WTC11 (cell line): ENCODE data around the gene NGB. TPM values are rescaled to one million over a fixed set of nuclear protein-coding genes. Genes with fewer than 3 reads are reported as not detected.

Source experiments
- ATAC-seq: fragments of 200-7000 bp; cut with Tn5 transposase; 2 replicates; pipeline ENCODE4 v1.10.0; 2021; ENCODE audit warnings: mild to moderate bottlenecking, moderate library complexity
- CTCF ChIA-PET: fragments of 300-600 bp; sonication (Branson Sonifier 250); formaldehyde crosslinking; loops from one replicate; lab custom pipeline; 2021; ENCODE audit warnings: antibody characterized with exemption; lab: Charles Lee
- POLR2A ChIA-PET: fragments of 350-600 bp; sonication (Branson Sonifier 250); formaldehyde crosslinking; loops from one replicate; lab custom pipeline; 2021; ENCODE audit warnings: antibody characterized with exemption; lab: Charles Lee
- DNase-seq: peaks from one replicate; pipeline ENCODE4 v3.0.0; 2021; ENCODE audit warnings: low spot score
- H3K27ac Mint-ChIP-seq: 2 replicates; pipeline ENCODE4 v1.8.0; 2021; ENCODE audit warnings: mixed read lengths
- H3K27me3 Mint-ChIP-seq: 2 replicates; pipeline ENCODE4 v1.8.0; 2021; ENCODE audit warnings: low read depth, mild to moderate bottlenecking, moderate library complexity, mixed read lengths
- H3K36me3 Mint-ChIP-seq: 2 replicates; pipeline ENCODE4 v1.8.0; 2021; ENCODE audit warnings: mixed read lengths
- H3K4me1 Mint-ChIP-seq: 2 replicates; pipeline ENCODE4 v1.8.0; 2022; ENCODE audit warnings: mixed read lengths
- H3K4me3 Mint-ChIP-seq: 2 replicates; pipeline ENCODE4 v1.8.0; 2021; ENCODE audit warnings: mild to moderate bottlenecking, moderate library complexity, mixed read lengths
- H3K9me3 Mint-ChIP-seq: 2 replicates; pipeline ENCODE4 v1.8.0; 2021; ENCODE audit warnings: mixed read lengths
- AFF4 ChIP-seq: sonication (generic); formaldehyde crosslinking; IDR thresholded peaks from 2 replicates; pipeline ENCODE4 v1.8.1; 2023; ENCODE audit warnings: mild to moderate bottlenecking, missing genetic modification reagents, borderline replicate concordance
- AR ChIP-seq: fragments of 250-450 bp; sonication (Bioruptor Pico); IDR thresholded peaks from 2 replicates; pipeline ENCODE4 v1.9.0; 2021; ENCODE audit warnings: mild to moderate bottlenecking
- ATF3 ChIP-seq: sonication (generic); formaldehyde crosslinking; conservative IDR thresholded peaks from 2 replicates; pipeline ENCODE4 v1.8.1; 2022; ENCODE audit warnings: mild to moderate bottlenecking, missing genetic modification reagents
- ESRRA ChIP-seq: sonication (generic); formaldehyde crosslinking; IDR thresholded peaks from 2 replicates; pipeline ENCODE4 v1.8.1; 2022; ENCODE audit warnings: mild to moderate bottlenecking, missing genetic modification reagents, borderline replicate concordance
- FOXJ3 ChIP-seq: sonication (generic); formaldehyde crosslinking; IDR thresholded peaks from 2 replicates; pipeline ENCODE4 v1.9.0; 2021; ENCODE audit warnings: missing genetic modification reagents, mild to moderate bottlenecking, borderline replicate concordance
- HMGXB4 ChIP-seq: sonication (generic); formaldehyde crosslinking; IDR thresholded peaks from 2 replicates; pipeline ENCODE4 v1.8.1; 2023; ENCODE audit warnings: mild to moderate bottlenecking, moderate library complexity, missing genetic modification reagents
- JUN ChIP-seq: sonication (generic); formaldehyde crosslinking; IDR thresholded peaks from 2 replicates; pipeline ENCODE4 v1.8.0; 2023; ENCODE audit warnings: mild to moderate bottlenecking, missing genetic modification reagents
- MXD4 ChIP-seq: fragments of 250-450 bp; sonication (Bioruptor Pico); IDR thresholded peaks from 2 replicates; pipeline ENCODE4 v1.8.0; 2021; ENCODE audit warnings: mild to moderate bottlenecking, moderate library complexity, borderline replicate concordance
- MYBL2 ChIP-seq: sonication (generic); formaldehyde crosslinking; IDR thresholded peaks from 2 replicates; pipeline ENCODE4 v1.8.1; 2023; ENCODE audit warnings: mild to moderate bottlenecking, moderate library complexity, missing genetic modification reagents
- NFE2L1 ChIP-seq: sonication (generic); formaldehyde crosslinking; IDR thresholded peaks from 2 replicates; pipeline ENCODE4 v1.8.1; 2023; ENCODE audit warnings: missing genetic modification reagents
- RORB ChIP-seq: fragments of 250-450 bp; sonication (Bioruptor Pico); IDR thresholded peaks from 2 replicates; pipeline ENCODE4 v1.9.0; 2021; ENCODE audit warnings: mild to moderate bottlenecking
- STAT6 ChIP-seq: sonication (generic); formaldehyde crosslinking; conservative IDR thresholded peaks from 2 replicates; pipeline ENCODE4 v1.8.1; 2023; ENCODE audit warnings: mild to moderate bottlenecking, low read depth, missing genetic modification reagents, moderate library complexity
- TCF7 ChIP-seq: sonication (generic); formaldehyde crosslinking; IDR thresholded peaks from 2 replicates; pipeline ENCODE4 v1.8.0; 2022; ENCODE audit warnings: mild to moderate bottlenecking, low read depth, missing genetic modification reagents, moderate library complexity
- ZNF263 ChIP-seq: sonication (generic); formaldehyde crosslinking; IDR thresholded peaks from 2 replicates; pipeline ENCODE4 v1.8.1; 2022; ENCODE audit warnings: low read depth, mild to moderate bottlenecking, moderate library complexity, missing genetic modification reagents
- ZNF281 ChIP-seq: sonication (generic); formaldehyde crosslinking; IDR thresholded peaks from 2 replicates; pipeline ENCODE4 v1.8.0; 2023; ENCODE audit warnings: mild to moderate bottlenecking, missing genetic modification reagents
- ZNF423 ChIP-seq: fragments of 250-450 bp; sonication (Bioruptor Pico); IDR thresholded peaks from 2 replicates; pipeline ENCODE4 v2.1.2; 2022; ENCODE audit warnings: mild to moderate bottlenecking, moderate library complexity
- ZNF671 ChIP-seq: fragments of 250-450 bp; sonication (Bioruptor Pico); IDR thresholded peaks from 2 replicates; pipeline ENCODE4 v1.8.0; 2021; ENCODE audit warnings: mild to moderate bottlenecking
- total RNA-seq: library from RNA; stranded (reverse); gene quantifications from 3 replicates; pipeline ENCODE4 v1.2.3, GENCODE V29; 2021
- TF ChIP-seq, protein P1 (sequence below): sonication (generic); formaldehyde crosslinking; IDR thresholded peaks from 2 replicates; pipeline ENCODE4 v1.8.0; 2022; ENCODE audit warnings: mild to moderate bottlenecking, missing genetic modification reagents
- TF ChIP-seq, protein P2 (sequence below): sonication (generic); formaldehyde crosslinking; IDR thresholded peaks from 2 replicates; pipeline ENCODE4 v1.8.1; 2022; ENCODE audit warnings: missing genetic modification reagents, borderline replicate concordance

NGB gene
- total RNA-seq, 1 experiment from 2014 or later: 0.33 TPM

DNA sequence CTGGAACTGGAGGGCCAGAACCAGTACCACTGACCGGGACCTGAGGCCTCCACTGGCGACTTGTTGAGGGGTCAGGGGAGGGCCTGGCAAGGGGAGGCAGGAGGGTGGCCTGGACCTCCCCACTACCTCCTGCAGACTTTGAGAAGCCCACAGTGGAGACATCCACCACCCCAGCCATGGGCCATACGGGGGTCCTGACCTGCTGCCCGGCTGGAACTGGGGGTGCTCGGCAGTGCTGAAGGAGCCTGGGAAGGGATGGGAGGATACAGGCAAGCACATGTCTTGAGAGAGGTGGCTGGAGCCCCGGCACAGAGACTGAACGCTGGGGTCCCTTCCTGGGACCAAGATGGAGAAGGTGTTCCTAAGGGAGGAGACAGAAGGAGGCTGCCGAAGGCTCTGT, 14.3 kb downstream of the NGB start:
- DNase-seq: no peak
- POLR2A ChIA-PET: no interaction called here
- ATAC-seq: no peak
- H3K36me3 Mint-ChIP-seq: no peaks in the 10 kb centered on the region
- H3K9me3 Mint-ChIP-seq: no peaks in the 10 kb centered on the region
- H3K27me3 Mint-ChIP-seq: no peaks in the 10 kb centered on the region
- no peak overlapping the region for H3K27ac Mint-ChIP-seq
- CTCF ChIA-PET: no interaction called here
- no peak for TF ChIP-seq MXD4 (CRISPR knock-in tag)
- TF ChIP-seq JUN (CRISPR knock-in tag): no peak
- TF ChIP-seq ESRRA (CRISPR knock-in tag): no peak
- TF ChIP-seq TCF7: no peak
- no peak for TF ChIP-seq STAT6 (CRISPR knock-in tag)
- no peak for TF ChIP-seq HMGXB4 (CRISPR knock-in tag)
- TF ChIP-seq RORB: no peak
- TF ChIP-seq, protein P1, sequence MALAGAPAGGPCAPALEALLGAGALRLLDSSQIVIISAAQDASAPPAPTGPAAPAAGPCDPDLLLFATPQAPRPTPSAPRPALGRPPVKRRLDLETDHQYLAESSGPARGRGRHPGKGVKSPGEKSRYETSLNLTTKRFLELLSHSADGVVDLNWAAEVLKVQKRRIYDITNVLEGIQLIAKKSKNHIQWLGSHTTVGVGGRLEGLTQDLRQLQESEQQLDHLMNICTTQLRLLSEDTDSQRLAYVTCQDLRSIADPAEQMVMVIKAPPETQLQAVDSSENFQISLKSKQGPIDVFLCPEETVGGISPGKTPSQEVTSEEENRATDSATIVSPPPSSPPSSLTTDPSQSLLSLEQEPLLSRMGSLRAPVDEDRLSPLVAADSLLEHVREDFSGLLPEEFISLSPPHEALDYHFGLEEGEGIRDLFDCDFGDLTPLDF: no peak
- no peak for TF ChIP-seq FOXJ3 (CRISPR knock-in tag)
- no peak for TF ChIP-seq AFF4
- no peak for TF ChIP-seq NFE2L1 (CRISPR knock-in tag)
- TF ChIP-seq ZNF281 (CRISPR knock-in tag): no peak
- no peak for TF ChIP-seq ZNF423
- TF ChIP-seq, protein P2, sequence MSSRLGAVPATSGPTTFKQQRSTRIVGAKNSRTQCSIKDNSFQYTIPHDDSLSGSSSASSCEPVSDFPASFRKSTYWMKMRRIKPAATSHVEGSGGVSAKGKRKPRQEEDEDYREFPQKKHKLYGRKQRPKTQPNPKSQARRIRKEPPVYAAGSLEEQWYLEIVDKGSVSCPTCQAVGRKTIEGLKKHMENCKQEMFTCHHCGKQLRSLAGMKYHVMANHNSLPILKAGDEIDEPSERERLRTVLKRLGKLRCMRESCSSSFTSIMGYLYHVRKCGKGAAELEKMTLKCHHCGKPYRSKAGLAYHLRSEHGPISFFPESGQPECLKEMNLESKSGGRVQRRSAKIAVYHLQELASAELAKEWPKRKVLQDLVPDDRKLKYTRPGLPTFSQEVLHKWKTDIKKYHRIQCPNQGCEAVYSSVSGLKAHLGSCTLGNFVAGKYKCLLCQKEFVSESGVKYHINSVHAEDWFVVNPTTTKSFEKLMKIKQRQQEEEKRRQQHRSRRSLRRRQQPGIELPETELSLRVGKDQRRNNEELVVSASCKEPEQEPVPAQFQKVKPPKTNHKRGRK (CRISPR knock-in tag): no peak
- no peak for TF ChIP-seq ZNF263 (CRISPR knock-in tag)
- no peak for TF ChIP-seq MYBL2 (CRISPR knock-in tag)
- TF ChIP-seq AR: no peak
- no peak for TF ChIP-seq ATF3 (CRISPR knock-in tag)
- TF ChIP-seq ZNF671 (CRISPR knock-in tag): no peak
- 0 out of 2 replicates have a peak, but pooled peaks cover 2% of the 10 kb centered on the region for H3K4me1 Mint-ChIP-seq
- H3K4me3 Mint-ChIP-seq: no peak overlapping the region
